Neural progenitor cell (in vitro differentiated cells): ENCODE data around the gene MITF. TPM values are rescaled to one million over a fixed set of nuclear protein-coding genes. Genes with fewer than 3 reads are reported as not detected.

Source experiments
- DNase-seq: peaks from one replicate; pipeline ENCODE4 v3.0.0-alpha.2; 2016; ENCODE audit warnings: low spot score
- H2AFZ ChIP-seq: fragments of 200-600 bp; sonication (generic); replicated peaks from 2 replicates; pipeline ENCODE4 v1.6.1; 2016; ENCODE audit warnings: antibody characterized with exemption
- H3F3A ChIP-seq: fragments of 200-600 bp; sonication (generic); 2 replicates; pipeline ENCODE4 v1.6.1; 2016; ENCODE audit warnings: antibody characterized with exemption, low read depth
- H3K27ac ChIP-seq: fragments of 200-600 bp; sonication (generic); 2 replicates; pipeline ENCODE4 v1.5.1; 2016; ENCODE audit warnings: mild to moderate bottlenecking
- H3K27me3 ChIP-seq: fragments of 200-600 bp; sonication (generic); 2 replicates; pipeline ENCODE4 v1.6.1; 2016; ENCODE audit warnings: mild to moderate bottlenecking, moderate library complexity
- H3K36me3 ChIP-seq: fragments of 200-600 bp; sonication (generic); 2 replicates; pipeline ENCODE4 v1.5.1; 2016
- H3K4me1 ChIP-seq: fragments of 200-600 bp; sonication (generic); 2 replicates; pipeline ENCODE4 v1.6.1; 2016; ENCODE audit warnings: mixed run types
- H3K4me2 ChIP-seq: fragments of 200-600 bp; sonication (generic); 2 replicates; pipeline ENCODE4 v1.6.1; 2016
- H3K4me3 ChIP-seq: fragments of 200-600 bp; sonication (generic); 2 replicates; pipeline ENCODE4 v1.5.1; 2016
- H3K79me2 ChIP-seq: fragments of 200-600 bp; sonication (generic); 2 replicates; pipeline ENCODE4 v1.6.1; 2016; ENCODE audit warnings: low read depth
- H3K9ac ChIP-seq: fragments of 200-600 bp; sonication (generic); 2 replicates; pipeline ENCODE4 v1.6.1; 2016
- H3K9me3 ChIP-seq: fragments of 200-600 bp; sonication (generic); 2 replicates; pipeline ENCODE4 v1.5.1; 2016; ENCODE audit warnings: low read depth
- H4K20me1 ChIP-seq: fragments of 200-600 bp; sonication (generic); 2 replicates; pipeline ENCODE4 v1.6.1; 2016; ENCODE audit warnings: low read depth
- H3K27ac Mint-ChIP-seq: 3 replicates; pipeline ENCODE4 v1.8.0; 2021; ENCODE audit warnings: mixed read lengths
- H3K27me3 Mint-ChIP-seq: 2 replicates; pipeline ENCODE4 v1.8.0; 2022; ENCODE audit warnings: low read depth, mild to moderate bottlenecking, inconsistent platforms, moderate library complexity, mixed read lengths; ENCODE audit not compliant: insufficient read depth
- H3K36me3 Mint-ChIP-seq: 3 replicates; pipeline ENCODE4 v1.8.0; 2021; ENCODE audit warnings: mixed read lengths
- H3K4me1 Mint-ChIP-seq: 3 replicates; pipeline ENCODE4 v1.8.0; 2021; ENCODE audit warnings: mixed read lengths
- H3K4me3 Mint-ChIP-seq: 3 replicates; pipeline ENCODE4 v1.8.0; 2021; ENCODE audit warnings: mild to moderate bottlenecking, moderate library complexity, mixed read lengths
- H3K9me3 Mint-ChIP-seq: 3 replicates; pipeline ENCODE4 v1.8.0; 2020; ENCODE audit warnings: mixed read lengths
- CTCF ChIP-seq: fragments of 200-600 bp; sonication (generic); IDR thresholded peaks from 2 replicates; pipeline ENCODE4 v1.5.1; 2017; ENCODE audit warnings: antibody characterized with exemption, mild to moderate bottlenecking
- EZH2 ChIP-seq: fragments of 200-600 bp; sonication (generic); IDR thresholded peaks from 2 replicates; pipeline ENCODE4 v1.6.1; 2017; ENCODE audit warnings: antibody characterized with exemption, mild to moderate bottlenecking, moderate library complexity
- EZH2phosphoT487 ChIP-seq: fragments of 200-600 bp; sonication (generic); IDR thresholded peaks from 2 replicates; pipeline ENCODE4 v1.6.1; 2017; ENCODE audit warnings: antibody characterized with exemption
- total RNA-seq: library from RNA; depleted of rRNA; stranded (reverse); fragments of >200 nt; gene quantifications from 2 replicates; pipeline ENCODE4 v1.2.3, GENCODE V29; 2015; ENCODE audit warnings: low replicate concordance

The MITF gene
- total RNA-seq, 1 donor from 2014 or later: not detected

GRCh38 chr3:69770976-69771634, 31.8 kb downstream of the MITF start:
- H3K27me3 Mint-ChIP-seq: no peaks in the 10 kb centered on the region

DNA sequence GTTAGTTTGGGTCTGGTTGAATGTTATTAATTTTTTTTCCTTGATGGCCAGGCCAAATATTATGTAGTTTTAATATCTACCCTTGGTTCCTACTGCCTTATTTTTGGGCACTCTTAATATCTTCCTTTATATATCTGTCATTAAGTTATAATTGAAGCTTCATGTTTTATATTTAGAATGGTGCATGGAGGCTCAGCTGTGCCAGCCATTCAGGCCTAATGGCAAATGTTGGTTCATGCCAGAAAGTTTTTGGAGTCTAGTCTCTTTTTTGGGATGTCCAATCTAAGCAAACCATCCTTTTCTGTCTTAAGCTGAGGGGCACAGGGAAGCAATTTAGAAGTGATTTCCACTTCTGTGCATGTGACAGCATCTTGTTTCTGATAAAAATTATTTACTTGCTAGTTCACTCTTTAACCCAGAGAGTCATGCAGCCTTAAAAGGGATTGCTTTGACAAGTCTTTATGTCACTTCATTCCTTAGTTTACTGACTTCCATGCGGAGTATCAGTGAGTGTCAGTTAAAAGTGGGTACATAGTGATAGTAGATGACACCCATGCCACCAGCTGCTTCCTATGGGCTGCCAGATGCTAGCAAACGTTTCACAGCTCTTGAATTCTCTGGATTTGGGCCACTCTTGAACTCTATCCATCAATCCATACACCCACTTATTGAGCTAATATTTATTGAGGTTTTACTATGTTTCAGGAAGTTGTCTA, 33.0 kb downstream of the MITF start:
- no peak overlapping the region for H2AFZ ChIP-seq
- DNase-seq: no peak
- Mint-ChIP-seq H3K27ac (no peak overlapping the region), H3K9me3 (no peaks in the 10 kb centered on the region), H3K4me3 (no peak overlapping the region), H3K27me3 (no peaks in the 10 kb centered on the region), H3K4me1 (no peaks in the 10 kb centered on the region), H3K36me3 (no peaks in the 10 kb centered on the region)
- H3K9ac ChIP-seq: no peak overlapping the region
- no peaks in the 10 kb centered on the region for H3K9me3 ChIP-seq
- no peak for TF ChIP-seq EZH2
- no peak for TF ChIP-seq EZH2phosphoT487
- no peak for TF ChIP-seq CTCF
- H4K20me1 ChIP-seq: no peaks in the 10 kb centered on the region
- H3F3A ChIP-seq: no peaks in the 10 kb centered on the region
- no peaks in the 10 kb centered on the region for H3K79me2 ChIP-seq
- H3K4me1 ChIP-seq: no peaks in the 10 kb centered on the region
- no peak overlapping the region for H3K4me2 ChIP-seq
- H3K36me3 ChIP-seq: no peaks in the 10 kb centered on the region
- H3K4me3 ChIP-seq: no peak overlapping the region
- no peaks in the 10 kb centered on the region for H3K27me3 ChIP-seq
- H3K27ac ChIP-seq: no peak overlapping the region

More at GRCh38 chr3:69770976-69771634, 31.8 kb downstream of the MITF start:
- no peaks in the 10 kb centered on the region for H3K27me3 ChIP-seq
- H3K4me1 ChIP-seq: no peaks in the 10 kb centered on the region
- H3K9me3 ChIP-seq: no peaks in the 10 kb centered on the region
- H3K27ac ChIP-seq: no peak overlapping the region
- no peak overlapping the region for H3K4me2 ChIP-seq
- H2AFZ ChIP-seq: no peak overlapping the region
- no peak overlapping the region for H3K4me3 ChIP-seq
- H3K36me3 Mint-ChIP-seq: no peaks in the 10 kb centered on the region
- no peaks in the 10 kb centered on the region for H4K20me1 ChIP-seq
- no peak for TF ChIP-seq EZH2
- TF ChIP-seq EZH2phosphoT487: no peak
- no peak for TF ChIP-seq CTCF
- H3F3A ChIP-seq: no peaks in the 10 kb centered on the region
- no peaks in the 10 kb centered on the region for H3K4me1 Mint-ChIP-seq
- H3K9ac ChIP-seq: no peak overlapping the region
- H3K4me3 Mint-ChIP-seq: no peak overlapping the region
- H3K9me3 Mint-ChIP-seq: no peaks in the 10 kb centered on the region
- H3K79me2 ChIP-seq: no peaks in the 10 kb centered on the region
- no peak overlapping the region for H3K27ac Mint-ChIP-seq
- no peak for DNase-seq
- H3K36me3 ChIP-seq: no peaks in the 10 kb centered on the region

- no peak overlapping the region for H3K9ac ChIP-seq
- Mint-ChIP-seq H3K4me3 (no peak overlapping the region), H3K27me3 (no peaks in the 10 kb centered on the region), H3K4me1 (no peaks in the 10 kb centered on the region), H3K27ac (no peak overlapping the region), H3K9me3 (no peaks in the 10 kb centered on the region), H3K36me3 (no peaks in the 10 kb centered on the region)
- H3K9me3 ChIP-seq: no peaks in the 10 kb centered on the region
- H3K79me2 ChIP-seq: no peaks in the 10 kb centered on the region
- no peaks in the 10 kb centered on the region for H4K20me1 ChIP-seq
- TF ChIP-seq EZH2: no peak
- TF ChIP-seq CTCF: no peak
- no peak for TF ChIP-seq EZH2phosphoT487
- no peaks in the 10 kb centered on the region for H3F3A ChIP-seq
- no peaks in the 10 kb centered on the region for H3K27me3 ChIP-seq
- no peaks in the 10 kb centered on the region for H3K36me3 ChIP-seq
- no peak for DNase-seq
- H3K4me2 ChIP-seq: no peak overlapping the region
- H2AFZ ChIP-seq: no peak overlapping the region
- H3K27ac ChIP-seq: no peak overlapping the region
- no peak overlapping the region for H3K4me3 ChIP-seq
- H3K4me1 ChIP-seq: no peaks in the 10 kb centered on the region
Measured at GRCh38 chr3:69774029-69774428, 34.8 kb downstream of the MITF start.
